HG03571 (cell line): ENCODE results near the gene SMC4.
"Not testable (repeated sequence)": the region's sequence is repeated elsewhere in the genome, so short reads cannot be mapped to it uniquely, and the experiment has no call there.

Experiments
- ATAC-seq: cut with Tn5 transposase; IDR thresholded peaks from one replicate; pipeline ENCODE4 v1.9.1; 2021; ENCODE audit not compliant: unreplicated experiment

The SMC4 gene

DNA sequence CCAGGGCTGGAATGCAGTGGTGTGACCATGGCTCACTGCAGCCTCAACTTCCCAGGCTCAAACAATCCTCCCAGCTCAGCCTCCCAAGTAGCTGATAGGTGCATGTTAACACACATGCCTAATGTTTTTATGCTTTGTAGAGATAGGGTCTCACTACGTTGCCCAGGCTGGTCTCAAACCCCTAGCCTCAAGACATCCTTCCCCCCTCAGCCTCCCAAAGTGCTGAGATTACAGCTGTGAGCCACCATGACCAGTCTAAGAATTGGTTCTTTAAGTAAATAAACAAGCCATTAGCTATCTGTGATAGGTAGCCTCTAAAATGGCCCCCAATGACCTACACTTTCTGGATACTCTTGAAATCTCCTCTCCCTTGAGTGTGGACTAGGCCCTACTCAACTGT, 46.4 kb downstream of the SMC4 start:
- ATAC-seq = no peak

DNA sequence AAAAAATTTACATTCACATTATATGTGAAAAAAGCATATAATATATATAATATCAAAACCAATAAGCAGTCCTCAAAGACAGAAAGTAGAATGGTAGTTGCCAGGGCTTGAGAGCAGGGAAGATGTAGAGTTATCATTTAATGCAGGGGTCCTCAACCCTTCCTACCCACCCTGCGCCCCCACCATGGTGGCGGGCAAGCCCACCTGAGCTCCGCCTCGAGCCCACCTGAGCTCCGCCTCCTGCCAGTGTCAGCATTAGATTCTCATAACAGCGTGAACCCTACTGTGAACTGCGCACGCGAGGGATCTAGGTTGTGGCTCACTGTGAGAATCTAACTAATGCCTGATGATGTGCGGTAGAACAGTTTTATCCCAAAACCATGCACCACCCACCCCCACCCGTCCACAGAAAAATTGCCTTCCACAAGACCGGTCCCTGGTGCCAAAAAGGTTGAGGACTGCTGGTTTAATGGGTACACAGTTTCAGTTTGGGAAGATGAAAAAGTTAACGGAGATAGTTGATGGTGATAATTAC, 47.1 kb downstream of the SMC4 start:
- no peak for ATAC-seq

DNA sequence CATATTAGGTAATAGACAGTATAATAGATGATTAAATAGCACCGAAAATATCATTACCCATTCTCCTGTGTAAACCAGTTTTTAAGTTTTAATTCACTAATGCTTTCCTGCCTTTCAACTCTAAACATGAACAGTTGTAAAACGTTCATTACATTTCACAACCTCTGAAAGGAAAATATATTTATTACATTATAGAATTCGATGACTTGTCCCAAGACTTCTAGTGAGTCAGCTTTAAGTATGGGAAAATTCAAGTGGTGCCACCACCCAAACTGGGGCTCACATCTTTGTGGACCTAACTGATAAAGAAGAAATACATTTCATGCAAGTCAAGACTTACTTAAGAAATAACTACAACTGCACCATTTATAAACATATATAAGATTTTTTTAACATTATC, 48.1 kb downstream of the SMC4 start:
- no peak for ATAC-seq

DNA sequence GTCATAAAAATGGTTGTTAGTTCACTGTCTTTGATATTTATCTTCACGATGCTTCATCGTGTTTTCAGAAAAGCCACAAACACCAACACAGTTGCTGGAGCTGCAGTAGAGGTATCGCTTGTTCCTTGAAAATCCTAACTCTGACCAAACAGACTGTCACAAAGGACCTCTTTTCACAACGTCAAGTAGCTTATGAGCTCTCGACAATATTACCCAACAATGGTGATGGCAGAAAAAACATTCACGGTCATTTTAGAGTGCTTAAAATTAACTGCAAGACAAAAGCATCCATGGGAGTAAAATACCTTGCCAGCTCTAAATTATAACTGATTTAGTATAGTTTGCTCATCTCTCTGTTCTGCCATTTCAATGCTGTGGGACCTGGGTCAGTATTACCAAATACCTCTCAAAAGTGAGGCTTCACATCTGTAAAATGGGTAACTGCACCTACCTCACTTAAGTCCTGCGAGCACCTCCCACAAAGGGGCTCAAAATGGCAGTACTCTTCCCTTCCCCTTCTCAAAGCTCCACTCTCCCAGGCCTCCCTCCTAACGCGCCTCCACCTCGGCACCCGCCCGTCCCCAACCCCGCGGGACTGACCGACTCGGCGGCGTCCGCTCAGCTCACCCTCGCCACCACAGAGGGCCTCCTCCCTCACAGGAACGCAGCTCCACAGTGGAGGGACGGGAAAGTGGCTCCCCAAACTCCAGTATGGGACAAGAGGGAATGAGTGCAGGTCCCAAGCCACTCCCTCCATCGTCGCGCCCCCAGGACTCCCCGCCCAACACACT, 49.6 kb downstream of the SMC4 start:
- ATAC-seq = peak; percentile 29

DNA sequence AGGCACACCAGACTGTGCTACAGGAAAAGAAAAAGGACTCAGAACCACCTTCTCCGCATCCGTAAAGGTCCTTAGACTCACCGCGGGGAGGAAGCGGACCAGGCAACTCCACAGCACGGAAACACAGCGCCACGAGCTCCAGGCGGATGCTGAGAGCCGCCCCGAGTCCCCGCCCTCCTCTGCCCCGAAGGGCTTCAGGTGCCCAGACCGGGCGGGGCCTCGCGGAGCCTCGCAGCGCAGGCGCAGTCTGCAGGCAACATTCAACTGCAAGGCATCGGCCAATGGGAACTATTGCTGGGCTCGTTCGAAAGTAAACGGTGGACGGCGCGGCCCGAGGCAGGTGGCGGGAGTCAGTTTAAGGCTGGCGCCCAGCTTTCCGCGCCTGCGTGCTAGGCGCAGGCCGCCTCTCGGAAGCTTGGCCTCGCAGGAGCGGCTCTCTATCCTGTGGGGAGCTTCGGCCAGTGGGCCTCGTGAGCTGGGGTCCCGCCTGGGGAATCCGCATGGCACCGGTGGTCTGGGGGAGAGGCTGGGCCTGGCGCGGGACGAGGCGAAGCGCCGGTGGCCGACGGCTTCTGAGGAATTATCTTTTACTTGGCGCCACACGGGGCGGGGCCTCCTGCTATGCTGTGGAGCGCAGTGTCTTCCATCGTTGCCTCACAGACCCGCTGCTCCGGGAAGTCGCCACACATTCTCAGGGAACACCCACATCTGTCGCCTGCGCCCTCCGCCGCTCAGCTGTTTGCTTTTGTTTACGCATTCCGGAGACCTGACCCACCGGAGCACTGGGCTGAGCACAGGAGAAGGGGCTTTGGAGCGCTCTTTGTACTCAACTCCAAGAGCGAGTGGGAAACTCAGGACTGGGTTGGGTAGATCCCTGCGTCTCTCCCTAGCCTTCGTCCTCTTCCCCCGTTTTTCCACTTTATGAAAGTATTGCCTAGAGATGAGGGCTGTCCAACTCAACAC, 50.5 kb downstream of the SMC4 start, which contains the start of gene TRIM59:
TSS of gene TRIM59 (minus strand) at position 151 of the 963 bp plus-strand sequence. CDS start 10,603 bp downstream, outside the sequence.
- peak; percentile 93 for ATAC-seq

DNA sequence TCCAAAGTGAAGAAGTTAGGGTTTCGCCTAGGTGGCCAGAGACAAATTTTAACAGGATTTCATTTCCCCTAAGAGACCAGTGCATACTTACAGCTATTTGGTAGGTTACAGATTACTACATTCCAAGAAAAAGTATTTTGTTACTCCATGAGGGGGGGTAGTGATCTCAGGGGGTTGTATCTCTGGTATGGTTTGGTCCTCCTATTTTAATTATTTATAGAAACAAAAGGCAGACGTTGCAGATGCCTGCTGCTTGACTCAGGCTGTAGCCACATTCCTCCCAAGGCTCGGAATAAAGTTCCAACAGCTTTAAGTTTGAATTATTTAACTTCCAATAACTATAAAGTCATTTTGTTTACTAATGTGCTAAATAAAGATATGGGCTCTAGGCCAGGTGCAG, 51.4 kb downstream of the SMC4 start:
- ATAC-seq = no peak

DNA sequence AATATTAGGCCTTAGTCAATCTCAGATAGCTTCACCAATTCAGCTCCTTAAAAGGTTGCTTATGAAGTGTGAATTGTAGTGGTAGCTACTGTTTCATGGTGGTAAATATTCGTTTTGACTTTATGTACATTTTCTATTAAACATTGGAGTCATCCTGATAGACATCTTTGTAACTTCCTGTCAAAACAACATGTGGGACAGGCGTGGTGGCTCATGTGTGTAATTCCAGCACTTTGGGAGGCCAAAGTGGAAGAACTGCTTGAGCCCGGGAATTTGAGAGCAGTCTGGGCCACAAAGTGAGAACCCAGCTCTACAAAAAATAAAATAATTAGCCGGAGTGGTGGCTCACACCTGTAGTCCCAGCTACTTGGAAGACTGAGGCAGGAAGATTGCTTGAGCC, 52.2 kb downstream of the SMC4 start:
- no peak for ATAC-seq

DNA sequence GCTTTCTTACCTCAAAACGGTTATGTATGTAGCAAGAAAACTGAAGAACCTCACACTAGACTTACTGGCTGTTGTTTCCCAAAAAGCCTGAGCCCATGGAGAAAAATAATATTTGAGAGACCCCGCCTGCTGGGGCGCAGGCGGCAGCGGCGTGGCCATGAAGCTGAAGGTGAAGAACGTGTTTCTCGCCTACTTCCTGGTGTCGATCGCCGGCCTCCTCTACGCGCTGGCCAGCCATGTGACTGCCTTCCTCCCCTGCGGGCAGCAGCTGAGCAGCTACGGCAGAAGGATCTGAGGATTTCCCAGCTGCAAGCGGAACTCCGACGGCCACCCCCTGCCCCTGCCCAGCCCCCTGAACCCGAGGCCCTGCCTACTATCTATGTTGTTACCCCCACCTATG, 52.8 kb downstream of the SMC4 start:
- not testable (repeated sequence) for ATAC-seq

DNA sequence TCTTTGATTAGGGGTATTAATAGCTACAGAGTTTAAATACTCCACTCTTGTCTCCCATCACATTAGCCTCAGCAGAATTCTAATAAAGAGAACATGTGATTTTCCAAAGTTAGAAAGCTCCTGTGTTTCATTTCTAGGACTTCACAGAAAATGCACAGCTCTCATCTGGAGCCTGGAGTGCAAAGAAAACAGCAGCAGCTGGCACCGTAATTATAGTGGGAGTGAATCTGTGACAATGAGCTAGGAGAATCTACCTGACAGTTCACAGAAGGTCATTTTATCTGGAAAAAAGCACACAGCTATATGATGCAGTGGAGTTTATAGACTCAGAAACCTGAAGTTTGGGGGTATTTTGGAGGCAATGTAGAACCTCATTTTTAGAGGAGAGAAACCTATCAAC, 55.5 kb downstream of the SMC4 start:
- no peak for ATAC-seq

DNA sequence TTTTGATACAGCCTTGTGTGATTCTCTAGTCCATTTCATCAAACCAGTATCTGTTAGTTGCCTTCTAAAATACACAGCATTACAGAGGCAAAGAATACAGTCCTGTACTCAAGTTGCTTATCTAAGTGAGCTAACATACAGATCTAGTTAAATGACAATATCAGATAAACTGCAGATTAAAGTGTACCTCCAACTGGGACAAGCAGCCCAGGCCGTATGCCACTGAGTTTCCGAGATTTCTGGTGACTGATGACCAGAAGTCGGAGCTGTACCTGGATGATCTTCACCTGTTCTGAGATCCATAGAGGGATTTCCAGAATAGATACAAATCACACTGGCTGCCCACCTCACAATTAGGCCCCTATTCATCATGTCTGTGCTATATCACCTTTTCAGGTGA, 56.4 kb downstream of the SMC4 start:
- no peak for ATAC-seq

DNA sequence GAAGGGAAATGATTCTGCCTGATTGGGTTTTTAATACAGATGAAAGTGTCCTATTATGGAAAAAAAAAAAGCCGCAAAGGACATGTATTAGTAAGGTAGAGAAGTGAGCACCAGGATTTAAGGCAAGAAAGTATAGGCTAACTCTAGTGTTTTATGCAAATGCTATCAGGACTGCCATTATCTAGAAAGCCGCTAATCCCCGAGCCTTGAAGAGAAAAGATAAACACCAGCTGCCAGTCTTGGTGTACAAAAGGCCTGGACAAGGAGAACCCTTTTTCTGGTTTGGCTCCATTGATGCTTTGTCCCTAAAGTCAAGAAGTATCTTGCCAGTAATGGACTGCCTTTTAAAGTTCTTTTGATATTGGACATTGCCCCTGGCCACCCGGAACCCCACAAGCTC, 58.7 kb downstream of the SMC4 start:
- ATAC-seq = no peak

DNA sequence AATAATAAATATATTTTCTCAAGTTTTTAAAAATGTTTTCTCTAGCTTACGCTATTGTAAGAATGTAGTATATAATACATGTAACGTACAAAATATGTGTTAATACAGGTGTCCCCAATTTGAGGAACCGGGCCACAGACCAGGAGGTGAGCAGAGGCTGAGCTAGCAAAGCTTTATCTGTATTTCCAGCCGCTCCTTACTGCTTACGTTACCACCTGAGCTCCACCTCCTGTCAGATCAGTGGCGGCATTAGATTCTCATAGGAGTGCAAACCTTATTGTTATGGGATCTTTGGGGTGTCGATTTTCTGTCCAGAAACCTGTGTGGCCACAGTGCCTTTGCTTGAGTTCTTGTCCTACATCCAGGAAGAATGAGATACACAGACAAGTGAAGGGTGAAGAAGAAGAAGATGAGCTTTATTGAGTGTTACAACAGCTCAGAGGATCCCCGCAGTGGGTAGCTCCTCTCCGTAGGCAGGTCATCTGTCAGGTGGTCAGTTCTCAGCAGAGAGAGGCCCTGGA, 60.1 kb downstream of the SMC4 start:
- ATAC-seq = no peak

DNA sequence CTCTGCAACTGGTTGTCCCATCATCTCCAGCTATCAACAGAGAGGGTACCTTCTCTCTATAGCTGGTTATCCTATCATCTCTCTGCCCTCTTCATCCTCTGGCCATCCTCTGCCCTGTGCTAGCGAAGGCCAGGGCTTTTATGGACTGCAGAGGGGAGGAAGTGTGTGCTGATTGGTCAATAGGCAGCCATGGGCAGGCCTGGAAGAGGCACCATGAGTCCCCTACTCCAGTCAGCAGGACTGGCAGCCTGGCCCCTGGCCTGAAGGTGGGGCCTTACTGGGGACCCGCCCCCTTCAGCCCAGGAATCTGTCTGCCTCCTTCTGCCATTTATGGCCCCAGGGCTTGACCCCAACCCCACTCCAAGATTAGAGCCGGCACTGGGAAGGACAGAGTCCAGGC, 60.6 kb downstream of the SMC4 start:
- ATAC-seq = no peak

DNA sequence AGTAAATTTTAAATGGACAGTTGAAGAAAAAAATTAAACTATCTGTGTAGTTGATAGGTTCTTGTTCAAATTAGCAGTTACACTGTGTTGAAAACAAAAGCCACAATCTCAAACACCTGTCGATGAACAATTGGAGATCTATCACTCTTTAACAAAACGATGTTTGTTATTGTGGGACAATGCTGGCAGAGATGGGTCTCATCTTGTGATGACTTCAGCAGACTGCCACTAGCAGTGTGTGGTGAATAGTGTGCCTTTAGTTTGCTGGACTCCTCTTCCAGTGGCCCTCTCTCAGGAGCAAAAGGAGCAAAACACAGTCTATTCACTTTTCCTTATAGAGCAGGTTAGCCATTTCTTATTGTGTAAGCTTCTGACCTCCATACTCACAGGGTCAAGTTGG, 64.9 kb downstream of the SMC4 start:
- no peak for ATAC-seq

DNA sequence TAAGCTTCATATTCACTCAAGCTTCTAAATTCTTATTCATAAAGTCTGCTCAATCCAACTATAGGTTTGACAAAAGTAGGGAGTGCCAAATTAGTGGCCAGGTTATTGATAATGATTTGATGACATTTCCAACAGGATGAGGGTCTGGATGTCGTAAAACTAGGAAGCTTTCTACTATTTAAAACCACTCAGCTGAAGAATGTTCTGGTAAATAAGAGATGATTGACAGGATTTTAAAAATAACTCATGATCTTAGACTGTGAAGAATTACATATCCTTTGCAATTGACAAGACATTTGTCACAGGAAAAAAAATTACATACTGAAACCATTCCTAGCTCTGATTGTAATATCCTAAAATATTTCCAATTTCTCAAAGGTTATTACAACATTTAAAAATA, 65.5 kb downstream of the SMC4 start:
- no peak for ATAC-seq

DNA sequence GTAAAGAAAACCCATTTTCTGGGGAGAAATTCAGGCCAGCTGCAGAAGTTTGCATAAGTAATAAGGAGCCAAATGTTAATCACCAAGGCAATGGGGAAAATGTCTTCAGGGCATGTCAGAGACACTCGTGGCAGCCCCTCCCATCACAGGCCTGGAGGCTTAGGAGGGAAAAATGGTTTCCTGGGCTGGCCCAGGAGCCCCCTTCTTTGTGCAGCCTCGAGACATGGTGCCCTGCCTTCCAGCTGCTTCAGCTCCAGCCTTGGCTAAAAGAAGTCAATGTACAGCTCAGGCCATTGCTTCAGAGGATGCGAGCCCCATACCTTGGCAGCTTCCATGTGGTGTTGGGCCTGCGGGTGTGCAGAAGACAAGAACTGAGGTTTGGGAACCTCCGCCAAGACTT, 70.7 kb downstream of the SMC4 start:
- no peak for ATAC-seq

DNA sequence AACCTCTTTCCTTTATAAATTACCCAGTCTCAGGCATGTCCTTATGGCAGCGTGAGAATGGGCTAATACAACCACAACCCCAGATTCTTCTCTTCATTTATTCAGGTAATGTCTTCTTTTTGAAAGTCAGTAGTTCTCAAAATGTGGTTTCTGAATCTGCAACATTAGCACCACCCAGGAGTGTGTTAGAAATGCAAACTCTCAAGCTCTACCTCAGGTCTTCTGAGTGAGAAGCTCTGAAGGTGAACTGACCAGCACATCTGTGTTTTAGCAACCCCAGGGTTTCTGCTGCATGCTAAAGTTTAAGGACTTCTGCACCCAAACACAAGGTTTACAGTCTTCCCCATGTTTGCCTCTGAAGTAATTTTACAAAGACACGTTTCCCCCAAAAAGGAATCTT, 72.4 kb downstream of the SMC4 start:
- ATAC-seq = peak; percentile 40

DNA sequence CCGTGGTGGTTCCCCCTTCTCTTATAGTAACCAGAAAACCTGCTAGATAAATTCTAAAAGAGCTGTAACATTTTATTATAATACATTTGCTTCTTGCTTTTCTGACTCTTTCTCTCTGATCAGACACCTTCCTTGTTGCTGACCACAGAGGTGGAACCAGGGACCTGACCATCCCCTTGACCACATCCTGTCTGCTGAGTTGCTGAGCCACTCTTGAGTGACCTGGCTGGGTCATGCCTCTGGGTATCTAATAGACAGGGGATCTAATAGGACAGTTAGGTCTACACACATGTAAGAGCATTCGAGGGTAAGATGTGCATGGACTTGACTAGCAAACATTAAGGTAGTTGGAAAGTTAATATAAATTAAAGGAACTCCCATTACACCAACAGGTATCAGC, 72.9 kb downstream of the SMC4 start:
- peak; percentile 88 for ATAC-seq

DNA sequence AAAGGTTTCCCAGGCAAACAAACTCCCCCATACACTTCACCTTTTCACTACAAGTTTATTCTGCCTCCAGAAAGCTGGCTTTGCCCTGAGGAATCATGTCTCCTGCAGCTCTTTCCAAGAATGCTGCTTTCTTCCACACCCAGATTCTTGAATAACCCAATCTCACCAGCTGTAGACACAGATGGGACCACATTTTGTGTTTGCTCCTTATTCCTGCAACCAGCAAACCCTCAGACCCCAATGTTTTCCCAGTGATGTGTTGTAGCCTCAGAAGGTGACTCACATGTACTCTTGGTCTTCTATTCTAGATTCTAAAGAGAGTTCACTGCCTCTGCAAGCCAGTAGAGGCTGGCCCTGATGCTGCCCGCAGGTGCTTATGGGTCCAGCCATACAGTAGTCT, 73.8 kb downstream of the SMC4 start:
- ATAC-seq = no peak

DNA sequence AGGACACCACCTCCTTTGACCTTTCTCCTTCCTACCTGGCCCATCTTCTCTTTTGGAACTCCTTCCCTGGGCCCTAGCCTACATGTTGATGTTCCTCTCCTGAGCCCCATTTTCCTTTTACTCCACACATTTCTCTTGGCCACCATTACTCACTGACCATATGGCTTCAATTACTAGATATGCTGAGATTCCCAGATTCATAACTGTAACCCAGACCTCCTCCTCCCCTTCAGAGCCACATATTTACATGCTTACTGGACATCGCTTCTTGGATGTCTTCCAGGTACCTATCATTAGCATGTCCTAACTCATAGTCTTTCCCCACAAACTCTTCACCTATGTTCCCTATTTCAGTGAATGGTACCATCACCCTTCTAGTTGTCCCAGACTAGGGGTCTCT, 74.5 kb downstream of the SMC4 start:
- ATAC-seq = no peak

DNA sequence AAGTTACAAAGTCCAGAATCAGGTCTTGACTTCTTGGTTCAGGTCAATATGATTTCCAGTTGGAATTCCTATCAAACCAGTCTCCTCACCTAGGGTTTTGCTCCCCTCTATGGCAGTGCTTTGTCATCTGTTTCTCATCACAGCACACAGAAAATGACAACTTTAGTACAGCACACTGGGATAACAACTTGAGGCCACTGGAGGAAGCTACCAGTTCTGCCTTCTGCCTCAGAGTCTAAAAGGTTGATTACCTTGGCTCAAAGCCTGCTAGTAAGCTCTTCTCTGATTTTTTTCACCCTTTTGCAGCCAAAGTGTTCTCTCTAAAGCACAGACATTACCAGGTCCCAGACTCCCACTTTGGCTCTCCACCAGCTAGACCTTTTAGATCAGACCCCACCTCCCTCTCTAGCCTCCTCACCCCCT, 75.0 kb downstream of the SMC4 start:
- ATAC-seq = no peak

DNA sequence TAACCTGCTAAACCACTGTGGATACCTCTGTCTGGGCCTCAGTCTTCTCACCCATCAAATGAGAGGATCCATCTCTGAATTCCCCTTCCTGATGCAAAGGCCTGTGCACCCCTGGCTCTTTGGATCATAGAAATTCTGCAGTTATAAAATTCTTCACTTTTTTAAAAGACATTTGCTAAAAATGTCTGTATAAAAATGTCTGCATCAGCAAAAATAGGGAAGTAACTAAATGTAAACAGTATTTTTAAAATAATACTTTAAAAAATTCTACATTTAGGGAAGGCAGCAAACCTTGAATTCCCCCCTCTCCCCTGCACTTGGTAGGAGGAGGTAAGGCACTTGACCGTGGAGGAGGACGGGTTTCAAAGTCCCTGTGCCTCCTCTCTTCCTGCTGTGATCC, 75.7 kb downstream of the SMC4 start:
- no peak for ATAC-seq
